GM12801 (cell line): ENCODE results near the gene S100A12.

Source experiments
- TF ChIP-seq, protein P1 (sequence below): IDR thresholded peaks from one replicate; pipeline ENCODE4 v1.5.1; 2011; ENCODE audit warnings: control low read depth; ENCODE audit not compliant: insufficient read length; ENCODE audit errors: extremely low read depth

S100A12 gene

DNA sequence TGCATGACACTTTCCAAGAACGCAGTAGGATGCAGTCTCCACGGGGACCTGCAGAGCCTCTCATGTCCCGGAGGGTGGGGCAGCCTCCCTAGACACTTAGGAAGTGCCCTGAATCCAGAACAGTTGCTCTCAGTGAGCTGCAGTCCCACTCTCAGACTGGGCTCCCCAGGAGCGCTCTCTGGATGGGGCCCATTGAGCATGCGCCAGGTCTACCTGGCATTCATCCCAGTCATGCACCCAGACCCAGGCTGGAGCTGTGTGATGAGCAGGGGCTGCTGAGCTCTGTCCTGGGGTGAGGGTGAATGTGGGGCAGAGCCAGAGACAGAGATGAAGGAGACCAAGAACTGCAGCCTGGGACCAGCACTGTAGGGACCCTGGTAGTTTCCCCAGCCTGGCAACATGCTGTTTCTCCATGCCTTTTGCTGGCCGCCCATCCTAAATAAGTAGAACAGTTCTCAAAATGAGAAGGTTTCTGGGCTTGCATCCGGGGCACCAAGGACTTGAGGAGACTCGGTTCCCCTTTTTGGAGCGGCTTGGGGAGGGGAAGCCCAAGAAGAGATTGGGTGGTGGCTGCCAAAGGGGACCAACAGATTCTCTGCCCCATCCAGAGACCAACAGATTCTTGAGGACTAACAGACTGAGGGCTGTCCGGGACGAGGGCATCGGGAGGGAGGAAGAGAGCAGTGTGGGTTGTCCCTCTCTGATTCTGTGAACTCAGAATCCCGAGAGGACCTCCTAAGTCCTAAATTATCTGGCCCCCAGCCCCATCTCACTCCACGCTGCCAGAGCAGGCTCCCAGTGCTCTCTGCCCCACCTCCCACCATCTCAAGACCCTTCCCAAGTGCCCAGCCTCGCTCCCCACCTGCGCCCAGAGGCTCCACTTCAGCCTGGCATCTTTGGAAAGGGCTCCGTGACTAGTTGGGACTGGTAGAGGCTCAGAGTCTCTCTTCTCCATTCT, 25.8 kb downstream of the S100A12 start:
- TF ChIP-seq, protein P1, sequence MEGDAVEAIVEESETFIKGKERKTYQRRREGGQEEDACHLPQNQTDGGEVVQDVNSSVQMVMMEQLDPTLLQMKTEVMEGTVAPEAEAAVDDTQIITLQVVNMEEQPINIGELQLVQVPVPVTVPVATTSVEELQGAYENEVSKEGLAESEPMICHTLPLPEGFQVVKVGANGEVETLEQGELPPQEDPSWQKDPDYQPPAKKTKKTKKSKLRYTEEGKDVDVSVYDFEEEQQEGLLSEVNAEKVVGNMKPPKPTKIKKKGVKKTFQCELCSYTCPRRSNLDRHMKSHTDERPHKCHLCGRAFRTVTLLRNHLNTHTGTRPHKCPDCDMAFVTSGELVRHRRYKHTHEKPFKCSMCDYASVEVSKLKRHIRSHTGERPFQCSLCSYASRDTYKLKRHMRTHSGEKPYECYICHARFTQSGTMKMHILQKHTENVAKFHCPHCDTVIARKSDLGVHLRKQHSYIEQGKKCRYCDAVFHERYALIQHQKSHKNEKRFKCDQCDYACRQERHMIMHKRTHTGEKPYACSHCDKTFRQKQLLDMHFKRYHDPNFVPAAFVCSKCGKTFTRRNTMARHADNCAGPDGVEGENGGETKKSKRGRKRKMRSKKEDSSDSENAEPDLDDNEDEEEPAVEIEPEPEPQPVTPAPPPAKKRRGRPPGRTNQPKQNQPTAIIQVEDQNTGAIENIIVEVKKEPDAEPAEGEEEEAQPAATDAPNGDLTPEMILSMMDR, result no peak

DNA sequence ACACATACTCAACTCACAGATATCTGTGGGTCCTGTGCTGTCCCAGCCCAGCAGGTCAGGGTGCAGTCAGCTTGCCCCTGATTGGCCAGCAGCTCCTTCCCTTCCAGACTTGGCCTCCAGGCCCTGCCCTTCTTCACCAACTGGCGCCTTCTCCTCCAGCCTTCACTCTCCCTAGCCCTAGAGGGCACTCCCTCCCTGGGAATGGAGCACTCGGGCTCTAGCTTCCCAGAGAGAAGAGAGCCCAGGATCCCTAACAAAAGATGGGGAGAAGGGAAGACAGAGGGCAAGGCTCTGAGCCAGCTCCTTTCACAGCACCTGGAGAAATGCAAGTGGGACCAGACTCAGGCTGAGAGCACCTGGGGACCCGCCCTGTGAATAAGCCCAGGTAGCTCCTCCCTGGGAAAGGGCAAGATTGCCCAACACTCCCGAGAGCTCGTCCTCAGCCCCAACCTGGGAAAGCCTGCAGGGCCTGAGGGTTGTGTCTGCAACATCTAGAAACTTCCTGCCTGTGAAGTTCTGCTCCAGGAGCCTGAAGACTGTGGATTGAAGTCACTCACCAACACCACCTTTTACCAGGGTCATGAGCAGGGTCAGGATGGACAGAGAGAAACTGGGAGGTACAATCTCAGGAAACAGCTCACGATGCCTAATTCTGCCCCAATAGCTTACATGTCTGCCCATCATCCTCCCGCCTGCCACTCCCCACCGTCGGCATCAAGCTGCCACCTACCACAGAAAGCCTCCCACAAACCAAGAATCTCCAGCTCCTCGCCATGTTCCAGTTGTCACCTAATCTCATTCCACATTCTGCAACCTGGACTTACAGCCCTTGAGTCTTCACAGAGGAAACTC, 26.7 kb downstream of the S100A12 start, which contains the start of gene PGLYRP4:
TSS of gene PGLYRP4 (minus strand) at position 331 of the 852 bp plus-strand sequence. CDS start 909 bp downstream, outside the sequence.
- TF ChIP-seq, protein P1, result no peak

GRCh38 chr1:153347856-153348255, 27.6 kb downstream of the S100A12 start:
- TF ChIP-seq, protein P1, result no peak

DNA sequence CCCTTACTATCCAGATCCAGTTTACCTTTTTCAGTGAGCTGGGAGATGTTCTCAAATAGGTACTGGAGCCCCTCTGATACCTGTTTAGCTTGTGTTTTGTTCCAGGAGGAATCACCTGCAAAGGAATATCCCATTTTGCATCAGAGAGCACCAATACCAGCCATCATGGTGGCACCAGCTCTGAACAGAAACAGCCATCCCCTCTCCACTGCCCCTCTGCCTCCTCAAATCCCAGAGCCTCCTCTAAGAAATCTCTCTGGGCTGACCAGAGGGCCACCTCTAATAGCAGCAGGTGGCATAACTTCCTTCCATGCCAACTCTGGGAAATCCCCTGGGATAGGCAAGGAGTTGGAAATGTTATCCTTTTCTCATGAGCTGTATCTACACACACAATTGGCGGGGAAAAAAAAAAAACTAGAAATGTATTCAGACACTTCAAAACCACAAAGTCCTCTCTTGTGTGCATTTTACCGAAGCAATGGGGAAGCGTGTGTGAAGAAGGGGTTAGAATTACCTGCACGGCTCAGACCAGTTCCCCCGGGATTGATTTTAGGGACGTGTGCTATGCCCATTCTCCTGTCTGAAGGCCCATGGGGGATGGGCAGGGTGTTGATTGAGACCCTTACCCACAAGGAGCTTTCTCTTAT, 29.2 kb downstream of the S100A12 start:
- TF ChIP-seq, protein P1, result no peak

GRCh38 chr1:153345187-153346076, 30.0 kb downstream of the S100A12 start:
- TF ChIP-seq, protein P1, result no peak

DNA sequence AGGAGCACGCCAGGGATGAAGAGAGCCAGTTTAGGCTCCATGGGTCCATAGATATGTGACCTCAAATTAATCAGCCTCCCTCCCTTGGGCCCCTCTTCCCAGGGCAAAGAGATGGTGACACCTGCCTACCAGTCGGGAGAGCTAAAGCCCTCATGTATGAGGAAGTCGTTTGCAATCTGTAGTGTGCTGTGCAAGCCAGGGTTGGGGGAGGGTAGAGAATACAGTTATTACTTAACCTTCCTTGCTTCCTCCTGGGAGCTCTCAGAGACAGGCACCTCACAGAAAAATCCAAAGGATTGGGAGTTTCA, 30.7 kb downstream of the S100A12 start:
- TF ChIP-seq, protein P1, result no peak
